ENCODE results near the gene NOMO2.
"Not testable (repeated sequence)": the region's sequence is repeated elsewhere in the genome, so short reads cannot be mapped to it uniquely, and the experiment has no call there.

Gene NOMO2

GRCh38 chr16:18498430-18498829 lies 63.5 kb downstream of the NOMO2 start:
- DNase-seq; H3K4me3 ChIP-seq (ENCODE audit: control insufficient read depth in 1 of 7, extremely low read depth in 1 of 7, insufficient read depth in 4 of 7, low read depth in 2 of 7, low read length in 6 of 7); H3K36me3 ChIP-seq (ENCODE audit: control insufficient read depth in 4 of 4, insufficient read depth in 4 of 4, low read length in 3 of 4); H3K9me3 ChIP-seq (ENCODE audit: control extremely low read depth in 1 of 5, control insufficient read depth in 4 of 5, insufficient read depth in 2 of 5, low read depth in 1 of 5, low read length in 4 of 5); H3K27ac ChIP-seq (ENCODE audit: insufficient read depth in 1 of 2, low read depth in 1 of 2, low read length in 2 of 2, poor library complexity in 1 of 2, severe bottlenecking in 2 of 2); POLR2A ChIA-PET; H3K27me3 ChIP-seq (replicated peaks in 2 of 5; ENCODE audit: control insufficient read depth in 4 of 5, insufficient read depth in 5 of 5, low read length in 4 of 5); H3K4me1 ChIP-seq (ENCODE audit: control extremely low read depth in 1 of 4, control insufficient read depth in 4 of 4, insufficient read depth in 4 of 4, low read length in 3 of 4); CTCF ChIA-PET: not testable (repeated sequence)
- no CpG with 5 or more reads among the region's 7 CpGs for WGBS (ENCODE audit: insufficient coverage)

GRCh38 chr16:18497032-18497431 lies 64.9 kb downstream of the NOMO2 start:
- POLR2A ChIA-PET; H3K4me1 ChIP-seq (ENCODE audit: control extremely low read depth in 1 of 4, control insufficient read depth in 4 of 4, insufficient read depth in 4 of 4, low read length in 3 of 4); H3K27ac ChIP-seq (ENCODE audit: insufficient read depth in 1 of 2, low read depth in 1 of 2, low read length in 2 of 2, poor library complexity in 1 of 2, severe bottlenecking in 2 of 2); H3K4me3 ChIP-seq (ENCODE audit: control insufficient read depth in 1 of 7, extremely low read depth in 1 of 7, insufficient read depth in 4 of 7, low read depth in 2 of 7, low read length in 6 of 7); DNase-seq; H3K36me3 ChIP-seq (ENCODE audit: control insufficient read depth in 4 of 4, insufficient read depth in 4 of 4, low read length in 3 of 4); CTCF ChIA-PET; H3K27me3 ChIP-seq (replicated peaks in 2 of 5; ENCODE audit: control insufficient read depth in 4 of 5, insufficient read depth in 5 of 5, low read length in 4 of 5); H3K9me3 ChIP-seq (ENCODE audit: control extremely low read depth in 1 of 5, control insufficient read depth in 4 of 5, insufficient read depth in 2 of 5, low read depth in 1 of 5, low read length in 4 of 5): not testable (repeated sequence)
- WGBS (ENCODE audit: insufficient coverage) = no CpG with 5 or more reads among the region's 5 CpGs

- H3K4me3 ChIP-seq (ENCODE audit: control insufficient read depth in 1 of 7, extremely low read depth in 1 of 7, insufficient read depth in 4 of 7, low read depth in 2 of 7, low read length in 6 of 7); H3K27me3 ChIP-seq (replicated peaks in 2 of 5; ENCODE audit: control insufficient read depth in 4 of 5, insufficient read depth in 5 of 5, low read length in 4 of 5); H3K36me3 ChIP-seq (ENCODE audit: control insufficient read depth in 4 of 4, insufficient read depth in 4 of 4, low read length in 3 of 4); H3K27ac ChIP-seq (ENCODE audit: insufficient read depth in 1 of 2, low read depth in 1 of 2, low read length in 2 of 2, poor library complexity in 1 of 2, severe bottlenecking in 2 of 2); POLR2A ChIA-PET; H3K9me3 ChIP-seq (ENCODE audit: control extremely low read depth in 1 of 5, control insufficient read depth in 4 of 5, insufficient read depth in 2 of 5, low read depth in 1 of 5, low read length in 4 of 5); DNase-seq; CTCF ChIA-PET; H3K4me1 ChIP-seq (ENCODE audit: control extremely low read depth in 1 of 4, control insufficient read depth in 4 of 4, insufficient read depth in 4 of 4, low read length in 3 of 4): not testable (repeated sequence)
- WGBS (ENCODE audit: insufficient coverage) = no CpG with 5 or more reads among the region's 11 CpGs
Observed at GRCh38 chr16:18492118-18492897, 69.6 kb downstream of the NOMO2 start.

- H3K4me3 ChIP-seq (ENCODE audit: control insufficient read depth in 1 of 7, extremely low read depth in 1 of 7, insufficient read depth in 4 of 7, low read depth in 2 of 7, low read length in 6 of 7); H3K27ac ChIP-seq (ENCODE audit: insufficient read depth in 1 of 2, low read depth in 1 of 2, low read length in 2 of 2, poor library complexity in 1 of 2, severe bottlenecking in 2 of 2); H3K9me3 ChIP-seq (ENCODE audit: control extremely low read depth in 1 of 5, control insufficient read depth in 4 of 5, insufficient read depth in 2 of 5, low read depth in 1 of 5, low read length in 4 of 5); H3K27me3 ChIP-seq (replicated peaks in 2 of 5; ENCODE audit: control insufficient read depth in 4 of 5, insufficient read depth in 5 of 5, low read length in 4 of 5); POLR2A ChIA-PET; H3K36me3 ChIP-seq (ENCODE audit: control insufficient read depth in 4 of 4, insufficient read depth in 4 of 4, low read length in 3 of 4); H3K4me1 ChIP-seq (ENCODE audit: control extremely low read depth in 1 of 4, control insufficient read depth in 4 of 4, insufficient read depth in 4 of 4, low read length in 3 of 4); CTCF ChIA-PET; DNase-seq: not testable (repeated sequence)
- no CpG with 5 or more reads among the region's 8 CpGs for WGBS (ENCODE audit: insufficient coverage)
Observed at GRCh38 chr16:18436025-18436424, 125.9 kb downstream of the NOMO2 start.

- POLR2A ChIA-PET; CTCF ChIA-PET; DNase-seq; H3K36me3 ChIP-seq (ENCODE audit: control insufficient read depth in 4 of 4, insufficient read depth in 4 of 4, low read length in 3 of 4); H3K4me1 ChIP-seq (ENCODE audit: control extremely low read depth in 1 of 4, control insufficient read depth in 4 of 4, insufficient read depth in 4 of 4, low read length in 3 of 4); H3K27ac ChIP-seq (ENCODE audit: insufficient read depth in 1 of 2, low read depth in 1 of 2, low read length in 2 of 2, poor library complexity in 1 of 2, severe bottlenecking in 2 of 2); H3K4me3 ChIP-seq (ENCODE audit: control insufficient read depth in 1 of 7, extremely low read depth in 1 of 7, insufficient read depth in 4 of 7, low read depth in 2 of 7, low read length in 6 of 7); H3K27me3 ChIP-seq (replicated peaks in 2 of 5; ENCODE audit: control insufficient read depth in 4 of 5, insufficient read depth in 5 of 5, low read length in 4 of 5); H3K9me3 ChIP-seq (ENCODE audit: control extremely low read depth in 1 of 5, control insufficient read depth in 4 of 5, insufficient read depth in 2 of 5, low read depth in 1 of 5, low read length in 4 of 5): not testable (repeated sequence)
- WGBS (ENCODE audit: insufficient coverage) = no CpG with 5 or more reads among the region's 7 CpGs
Observed at GRCh38 chr16:18415827-18416226, 146.1 kb downstream of the NOMO2 start.

- CTCF ChIA-PET; H3K27ac ChIP-seq (ENCODE audit: insufficient read depth in 1 of 2, low read depth in 1 of 2, low read length in 2 of 2, poor library complexity in 1 of 2, severe bottlenecking in 2 of 2); DNase-seq; H3K27me3 ChIP-seq (replicated peaks in 2 of 5; ENCODE audit: control insufficient read depth in 4 of 5, insufficient read depth in 5 of 5, low read length in 4 of 5); H3K9me3 ChIP-seq (ENCODE audit: control extremely low read depth in 1 of 5, control insufficient read depth in 4 of 5, insufficient read depth in 2 of 5, low read depth in 1 of 5, low read length in 4 of 5); H3K36me3 ChIP-seq (ENCODE audit: control insufficient read depth in 4 of 4, insufficient read depth in 4 of 4, low read length in 3 of 4); H3K4me3 ChIP-seq (ENCODE audit: control insufficient read depth in 1 of 7, extremely low read depth in 1 of 7, insufficient read depth in 4 of 7, low read depth in 2 of 7, low read length in 6 of 7); H3K4me1 ChIP-seq (ENCODE audit: control extremely low read depth in 1 of 4, control insufficient read depth in 4 of 4, insufficient read depth in 4 of 4, low read length in 3 of 4); POLR2A ChIA-PET: not testable (repeated sequence)
- WGBS (ENCODE audit: insufficient coverage) = no CpG with 5 or more reads among the region's 11 CpGs
Observed at GRCh38 chr16:18409532-18410293, 152.2 kb downstream of the NOMO2 start.

GRCh38 chr16:18401851-18402657 lies 159.8 kb downstream of the NOMO2 start:
- H3K36me3 ChIP-seq (ENCODE audit: control insufficient read depth in 4 of 4, insufficient read depth in 4 of 4, low read length in 3 of 4); H3K27ac ChIP-seq (ENCODE audit: insufficient read depth in 1 of 2, low read depth in 1 of 2, low read length in 2 of 2, poor library complexity in 1 of 2, severe bottlenecking in 2 of 2); DNase-seq; H3K27me3 ChIP-seq (replicated peaks in 2 of 5; ENCODE audit: control insufficient read depth in 4 of 5, insufficient read depth in 5 of 5, low read length in 4 of 5); POLR2A ChIA-PET; CTCF ChIA-PET; H3K9me3 ChIP-seq (ENCODE audit: control extremely low read depth in 1 of 5, control insufficient read depth in 4 of 5, insufficient read depth in 2 of 5, low read depth in 1 of 5, low read length in 4 of 5); H3K4me1 ChIP-seq (ENCODE audit: control extremely low read depth in 1 of 4, control insufficient read depth in 4 of 4, insufficient read depth in 4 of 4, low read length in 3 of 4); H3K4me3 ChIP-seq (ENCODE audit: control insufficient read depth in 1 of 7, extremely low read depth in 1 of 7, insufficient read depth in 4 of 7, low read depth in 2 of 7, low read length in 6 of 7): not testable (repeated sequence)
- WGBS (ENCODE audit: insufficient coverage) = no CpG with 5 or more reads among the region's 88 CpGs

Data from common myeloid progenitor, CD34-positive (primary cell).